ENCODE measurements around the gene WDR82. TPM values are rescaled to one million over a fixed set of nuclear protein-coding genes. Genes with fewer than 3 reads are reported as not detected.

Gene WDR82
- total and polyA plus RNA-seq, 5 donors = 36.9 to 65.5 (median 62.6) TPM

GRCh38 chr3:52220380-52221026, 57.9 kb downstream of the WDR82 start:
- H3K4me1 ChIP-seq (ENCODE audit: control insufficient read depth, insufficient read depth, low read length) = peaks cover 15% of the 10 kb centered on the region
- H3K27me3 ChIP-seq (ENCODE audit: control insufficient read depth, insufficient read depth) = no peaks in the 10 kb centered on the region
- H3K27ac ChIP-seq (ENCODE audit: low read length) = no peak overlapping the region
- WGBS = 32% methylated on average over 9 of the region's 9 CpGs
- no peaks in the 10 kb centered on the region for H3K9me3 ChIP-seq (ENCODE audit: control insufficient read depth, low read length)
- no peak overlapping the region for H3K4me3 ChIP-seq (ENCODE audit: low read length)
- intact Hi-C loops (cut with DNase I) = loop anchor here in 3 of 4 donors (5.0 kb wide), 2 partner anchors 117 to 122 kb away; no protein-coding TSS in a partner anchor
- peak; percentile 83 to 94 (median 94) for DNase-seq
- ATAC-seq = peak; percentile 40 to 56

DNA sequence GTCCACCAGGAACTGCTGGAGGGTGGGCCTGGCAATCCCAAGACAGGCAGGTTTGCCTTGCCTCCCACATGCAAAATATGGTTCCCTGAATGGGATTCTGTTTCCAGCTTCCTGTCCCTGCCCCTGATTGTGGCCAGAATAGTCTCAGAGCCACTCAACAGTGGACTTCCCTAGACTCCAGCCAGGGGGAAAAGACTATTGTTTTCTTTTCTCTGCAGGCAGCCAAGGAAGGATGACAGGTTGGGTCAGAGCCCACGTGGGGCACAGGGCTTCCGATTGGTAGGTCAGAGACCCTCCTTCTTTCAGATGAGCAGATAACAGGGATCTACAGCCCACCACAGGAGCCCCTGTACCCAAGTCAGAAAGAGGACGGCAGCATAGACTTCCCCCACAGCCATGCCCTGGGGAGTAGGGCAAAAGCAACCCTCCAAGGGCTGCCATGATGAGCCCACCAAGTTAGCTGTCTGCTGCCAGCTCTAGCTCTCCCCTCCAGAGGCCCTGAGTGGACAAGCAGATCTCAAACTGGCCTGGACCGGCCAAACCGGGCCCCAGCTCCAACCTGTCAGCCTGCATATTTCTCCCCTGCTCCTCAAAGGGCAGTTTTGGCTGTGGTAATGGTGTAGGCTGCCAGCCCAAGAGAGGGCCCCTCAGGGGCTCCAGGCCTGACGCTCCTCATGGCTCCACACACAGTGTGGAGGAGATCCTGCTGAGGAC, 59.4 kb downstream of the WDR82 start:
- intact Hi-C loops (cut with DNase I) = no loop called here
- H3K4me1 ChIP-seq (ENCODE audit: control insufficient read depth, insufficient read depth, low read length) = peaks cover 15% of the 10 kb centered on the region
- ATAC-seq (peak in 1 of 2 donors; percentile 53), DNase-seq (peak in 1 of 3 donors; percentile 45)
- H3K27ac ChIP-seq (ENCODE audit: low read length) = peak overlapping the region; percentile 90
- no peak overlapping the region for H3K4me3 ChIP-seq (ENCODE audit: low read length)
- 40% methylated on average over 6 of the region's 6 CpGs for WGBS
- no peaks in the 10 kb centered on the region for H3K9me3 ChIP-seq (ENCODE audit: control insufficient read depth, low read length)
- no peaks in the 10 kb centered on the region for H3K27me3 ChIP-seq (ENCODE audit: control insufficient read depth, insufficient read depth)

- no peak overlapping the region for H3K4me3 ChIP-seq (ENCODE audit: low read length)
- H3K4me1 ChIP-seq (ENCODE audit: control insufficient read depth, insufficient read depth, low read length) = peaks cover 15% of the 10 kb centered on the region
- no peaks in the 10 kb centered on the region for H3K27me3 ChIP-seq (ENCODE audit: control insufficient read depth, insufficient read depth)
- peak in 1 of 2 donors; percentile 16 for ATAC-seq
- peak overlapping the region; percentile 90 for H3K27ac ChIP-seq (ENCODE audit: low read length)
- DNase-seq = peak in 1 of 3 donors; percentile 68
- WGBS = 66% methylated on average over 12 of the region's 12 CpGs
- no peaks in the 10 kb centered on the region for H3K9me3 ChIP-seq (ENCODE audit: control insufficient read depth, low read length)
- intact Hi-C loops (cut with DNase I) = no loop called here
Observed at GRCh38 chr3:52218454-52218853, 60.0 kb downstream of the WDR82 start.

- Histone ChIP-seq H3K9me3 (ENCODE audit: control insufficient read depth, low read length) (no peaks in the 10 kb centered on the region), H3K4me3 (ENCODE audit: low read length) (no peak overlapping the region), H3K27me3 (ENCODE audit: control insufficient read depth, insufficient read depth) (no peaks in the 10 kb centered on the region), H3K27ac (ENCODE audit: low read length) (peak overlapping the region; percentile 90), H3K4me1 (ENCODE audit: control insufficient read depth, insufficient read depth, low read length) (peaks cover 15% of the 10 kb centered on the region)
- 65% methylated on average over 3 of the region's 3 CpGs for WGBS
- DNase-seq (no peak), ATAC-seq (no peak)
- intact Hi-C loops (cut with DNase I) = no loop called here
Observed at GRCh38 chr3:52218026-52218425, 60.4 kb downstream of the WDR82 start.

GRCh38 chr3:52217409-52217805, 61.0 kb downstream of the WDR82 start:
- intact Hi-C loops (cut with DNase I) = no loop called here
- no peaks in the 10 kb centered on the region for H3K27me3 ChIP-seq (ENCODE audit: control insufficient read depth, insufficient read depth)
- H3K4me1 ChIP-seq (ENCODE audit: control insufficient read depth, insufficient read depth, low read length) = peaks cover 15% of the 10 kb centered on the region
- DNase-seq (no peak), ATAC-seq (peak in 1 of 2 donors; percentile 9)
- H3K9me3 ChIP-seq (ENCODE audit: control insufficient read depth, low read length) = no peaks in the 10 kb centered on the region
- peak overlapping the region; percentile 86 for H3K27ac ChIP-seq (ENCODE audit: low read length)
- 64% methylated on average over 10 of the region's 10 CpGs for WGBS
- H3K4me3 ChIP-seq (ENCODE audit: low read length) = no peak overlapping the region

DNA sequence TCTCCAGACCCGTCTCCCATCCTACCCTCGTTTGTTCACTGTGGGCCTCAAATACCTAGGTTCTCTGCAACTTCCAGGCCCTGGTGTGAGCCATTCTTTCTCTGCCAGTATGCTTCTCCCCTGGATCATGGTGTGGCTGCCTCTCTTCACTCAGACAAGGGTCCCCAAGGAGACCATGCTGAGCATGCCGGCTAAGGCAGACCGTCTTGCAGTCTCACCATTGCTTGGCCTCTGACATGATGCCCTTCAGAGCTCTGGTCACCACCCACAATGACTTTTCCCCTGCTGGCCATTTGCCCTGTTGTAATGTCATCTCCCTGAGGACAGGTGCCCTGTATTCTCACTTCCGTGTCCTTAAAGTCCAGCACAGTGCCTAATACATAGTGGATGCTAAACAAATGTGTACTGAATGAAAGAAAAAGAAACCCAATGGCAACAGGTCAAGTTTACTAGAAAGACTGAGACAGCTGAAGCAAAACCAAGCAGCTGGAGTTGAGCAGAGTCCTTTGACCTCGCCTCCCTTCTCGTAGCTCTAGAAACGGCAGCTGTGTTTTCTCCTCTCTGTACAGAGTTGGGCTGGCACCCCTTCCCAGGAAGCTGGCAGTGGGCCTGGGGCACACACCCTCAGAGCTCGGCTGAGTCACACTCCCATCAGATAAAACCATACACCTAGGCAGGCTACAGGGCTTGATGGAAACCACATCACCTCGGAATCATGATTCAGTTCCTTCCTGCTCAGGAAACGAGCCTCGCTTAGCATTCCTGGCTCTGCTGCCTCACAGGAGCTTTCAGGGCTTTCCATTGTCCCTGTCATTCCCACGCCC, 61.7 kb downstream of the WDR82 start:
- no peaks in the 10 kb centered on the region for H3K9me3 ChIP-seq (ENCODE audit: control insufficient read depth, low read length)
- no peak overlapping the region for H3K4me3 ChIP-seq (ENCODE audit: low read length)
- peaks cover 15% of the 10 kb centered on the region for H3K4me1 ChIP-seq (ENCODE audit: control insufficient read depth, insufficient read depth, low read length)
- H3K27me3 ChIP-seq (ENCODE audit: control insufficient read depth, insufficient read depth) = no peaks in the 10 kb centered on the region
- peak; percentile 78 to 86 for ATAC-seq
- peak overlapping the region; percentile 86 for H3K27ac ChIP-seq (ENCODE audit: low read length)
- peak; percentile 79 to 86 (median 85) for DNase-seq
- WGBS = 33% methylated on average over 13 of the region's 13 CpGs
- intact Hi-C loops (cut with DNase I) = no loop called here

DNA sequence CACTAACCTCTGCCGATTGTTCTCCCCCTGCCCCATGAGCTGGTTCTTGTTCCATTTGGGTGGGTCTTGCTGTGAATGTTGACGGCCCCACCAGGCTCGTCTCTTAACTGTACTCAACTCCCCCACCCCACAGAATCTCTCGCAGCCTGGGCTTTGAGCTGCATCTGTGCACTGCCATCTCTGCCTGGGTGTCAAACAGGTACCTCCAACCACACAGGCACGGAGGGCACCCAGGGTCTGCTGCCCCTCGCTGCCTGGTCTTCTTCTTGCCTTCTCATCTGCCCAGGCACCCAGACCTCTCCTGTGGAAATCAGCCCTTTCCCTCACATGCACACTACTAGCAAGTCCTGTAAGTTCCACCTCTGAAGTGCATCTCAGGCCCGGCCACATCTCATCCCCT, 63.1 kb downstream of the WDR82 start:
- ATAC-seq (no peak), DNase-seq (peak in 2 of 3 donors; percentile 23 to 37)
- intact Hi-C loops (cut with DNase I) = no loop called here
- H3K4me3 ChIP-seq (ENCODE audit: low read length) = no peak overlapping the region
- no peaks in the 10 kb centered on the region for H3K27me3 ChIP-seq (ENCODE audit: control insufficient read depth, insufficient read depth)
- H3K9me3 ChIP-seq (ENCODE audit: control insufficient read depth, low read length) = no peaks in the 10 kb centered on the region
- no peak overlapping the region for H3K27ac ChIP-seq (ENCODE audit: low read length)
- H3K4me1 ChIP-seq (ENCODE audit: control insufficient read depth, insufficient read depth, low read length) = peaks cover 15% of the 10 kb centered on the region
- WGBS = 88% methylated on average over 7 of the region's 7 CpGs

DNA sequence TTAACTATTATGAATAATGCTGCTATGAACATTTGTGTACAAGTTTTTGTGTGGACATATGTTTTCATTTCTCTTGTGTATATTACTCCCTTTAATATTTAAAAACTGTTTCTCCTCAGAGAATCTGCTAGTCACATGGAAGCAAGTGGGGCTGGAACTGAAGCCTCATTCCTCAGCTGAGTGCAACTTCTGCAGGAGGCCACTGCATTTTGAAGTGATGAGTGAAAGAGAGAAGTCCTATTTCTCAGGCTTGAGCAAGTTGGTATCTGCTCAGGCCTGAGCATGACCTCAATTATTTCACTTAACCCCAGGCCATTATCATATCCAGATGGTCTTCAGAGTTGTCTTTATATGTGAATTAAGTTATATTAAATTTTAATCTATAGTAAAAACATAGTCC, 64.5 kb downstream of the WDR82 start:
- H3K4me1 ChIP-seq (ENCODE audit: control insufficient read depth, insufficient read depth, low read length) = peaks cover 11% of the 10 kb centered on the region
- intact Hi-C loops (cut with DNase I) = no loop called here

DNA sequence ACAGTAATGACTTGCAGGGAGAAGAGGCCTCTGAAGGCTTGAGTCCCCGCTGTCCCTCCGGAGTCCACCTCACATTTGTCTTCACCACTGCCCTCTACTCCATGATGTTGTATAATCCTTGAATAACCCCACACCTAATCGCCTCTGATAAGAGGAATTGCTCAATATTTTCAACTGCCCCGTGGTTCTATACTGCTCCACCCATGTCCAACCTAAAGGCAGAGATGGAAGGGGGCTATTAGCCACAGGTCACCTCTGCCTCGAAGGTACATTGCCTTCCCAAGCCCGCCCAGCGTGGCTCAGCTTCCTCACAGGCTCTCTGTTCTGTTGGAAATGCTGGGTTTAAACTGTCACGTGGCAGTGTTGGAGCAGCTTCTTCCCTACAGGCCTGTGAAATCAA, 65.4 kb downstream of the WDR82 start:
- peaks cover 8% of the 10 kb centered on the region for H3K4me1 ChIP-seq (ENCODE audit: control insufficient read depth, insufficient read depth, low read length)
- H3K27me3 ChIP-seq (ENCODE audit: control insufficient read depth, insufficient read depth) = no peaks in the 10 kb centered on the region
- 76% methylated on average over 8 of the region's 8 CpGs for WGBS
- intact Hi-C loops (cut with DNase I) = no loop called here
- no peak overlapping the region for H3K4me3 ChIP-seq (ENCODE audit: low read length)
- no peak overlapping the region for H3K27ac ChIP-seq (ENCODE audit: low read length)
- ATAC-seq (no peak), DNase-seq (peak in 1 of 3 donors; percentile 16)
- H3K9me3 ChIP-seq (ENCODE audit: control insufficient read depth, low read length) = no peaks in the 10 kb centered on the region

More for the DNA sequence above, 64.5 kb downstream of the WDR82 start:
- Histone ChIP-seq H3K27ac (ENCODE audit: low read length) (no peak overlapping the region), H3K4me3 (ENCODE audit: low read length) (no peak overlapping the region), H3K27me3 (ENCODE audit: control insufficient read depth, insufficient read depth) (no peaks in the 10 kb centered on the region), H3K9me3 (ENCODE audit: control insufficient read depth, low read length) (no peaks in the 10 kb centered on the region)
- DNase-seq (no peak), ATAC-seq (no peak)

DNA sequence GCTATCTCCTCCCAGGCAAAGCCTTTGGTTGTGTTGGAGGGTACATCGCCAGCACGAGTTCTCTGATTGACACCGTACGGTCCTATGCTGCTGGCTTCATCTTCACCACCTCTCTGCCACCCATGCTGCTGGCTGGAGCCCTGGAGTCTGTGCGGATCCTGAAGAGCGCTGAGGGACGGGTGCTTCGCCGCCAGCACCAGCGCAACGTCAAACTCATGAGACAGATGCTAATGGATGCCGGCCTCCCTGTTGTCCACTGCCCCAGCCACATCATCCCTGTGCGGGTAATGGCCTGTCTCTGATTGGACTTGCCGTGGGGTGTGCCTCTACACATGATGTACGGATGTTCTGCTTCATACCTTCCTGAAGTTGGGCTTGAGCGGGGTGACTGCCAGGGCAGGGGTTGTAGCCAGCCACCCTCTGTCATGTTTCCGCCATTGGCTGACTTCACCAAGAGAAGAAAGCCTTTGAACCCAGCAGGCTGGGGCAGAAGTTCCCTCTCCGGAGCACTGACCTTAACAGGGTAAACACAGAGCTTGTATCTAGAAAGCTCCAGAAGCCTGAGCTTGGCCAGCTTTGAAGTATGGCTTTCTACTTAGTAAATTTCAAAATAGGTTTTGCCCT, 67.1 kb downstream of the WDR82 start:
- intact Hi-C loops (cut with DNase I) = no loop called here
- no peak for DNase-seq
- Histone ChIP-seq H3K27ac (ENCODE audit: low read length) (no peak overlapping the region), H3K4me3 (ENCODE audit: low read length) (no peak overlapping the region), H3K27me3 (ENCODE audit: control insufficient read depth, insufficient read depth) (no peaks in the 10 kb centered on the region), H3K4me1 (ENCODE audit: control insufficient read depth, insufficient read depth, low read length) (peaks cover 1% of the 10 kb centered on the region), H3K9me3 (ENCODE audit: control insufficient read depth, low read length) (no peaks in the 10 kb centered on the region)
- 95% methylated on average over 18 of the region's 18 CpGs for WGBS
- no peak for ATAC-seq
